NCI-H1930 (cell line): ENCODE results near the gene ANGEL1.

Experiments
- DNase-seq, 2 experiments: peaks; one replicate each; lab custom pipeline; 2025; lab: John Stamatoyannopoulos, UW

ANGEL1 gene, protein sequence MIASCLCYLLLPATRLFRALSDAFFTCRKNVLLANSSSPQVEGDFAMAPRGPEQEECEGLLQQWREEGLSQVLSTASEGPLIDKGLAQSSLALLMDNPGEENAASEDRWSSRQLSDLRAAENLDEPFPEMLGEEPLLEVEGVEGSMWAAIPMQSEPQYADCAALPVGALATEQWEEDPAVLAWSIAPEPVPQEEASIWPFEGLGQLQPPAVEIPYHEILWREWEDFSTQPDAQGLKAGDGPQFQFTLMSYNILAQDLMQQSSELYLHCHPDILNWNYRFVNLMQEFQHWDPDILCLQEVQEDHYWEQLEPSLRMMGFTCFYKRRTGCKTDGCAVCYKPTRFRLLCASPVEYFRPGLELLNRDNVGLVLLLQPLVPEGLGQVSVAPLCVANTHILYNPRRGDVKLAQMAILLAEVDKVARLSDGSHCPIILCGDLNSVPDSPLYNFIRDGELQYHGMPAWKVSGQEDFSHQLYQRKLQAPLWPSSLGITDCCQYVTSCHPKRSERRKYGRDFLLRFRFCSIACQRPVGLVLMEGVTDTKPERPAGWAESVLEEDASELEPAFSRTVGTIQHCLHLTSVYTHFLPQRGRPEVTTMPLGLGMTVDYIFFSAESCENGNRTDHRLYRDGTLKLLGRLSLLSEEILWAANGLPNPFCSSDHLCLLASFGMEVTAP

DNA sequence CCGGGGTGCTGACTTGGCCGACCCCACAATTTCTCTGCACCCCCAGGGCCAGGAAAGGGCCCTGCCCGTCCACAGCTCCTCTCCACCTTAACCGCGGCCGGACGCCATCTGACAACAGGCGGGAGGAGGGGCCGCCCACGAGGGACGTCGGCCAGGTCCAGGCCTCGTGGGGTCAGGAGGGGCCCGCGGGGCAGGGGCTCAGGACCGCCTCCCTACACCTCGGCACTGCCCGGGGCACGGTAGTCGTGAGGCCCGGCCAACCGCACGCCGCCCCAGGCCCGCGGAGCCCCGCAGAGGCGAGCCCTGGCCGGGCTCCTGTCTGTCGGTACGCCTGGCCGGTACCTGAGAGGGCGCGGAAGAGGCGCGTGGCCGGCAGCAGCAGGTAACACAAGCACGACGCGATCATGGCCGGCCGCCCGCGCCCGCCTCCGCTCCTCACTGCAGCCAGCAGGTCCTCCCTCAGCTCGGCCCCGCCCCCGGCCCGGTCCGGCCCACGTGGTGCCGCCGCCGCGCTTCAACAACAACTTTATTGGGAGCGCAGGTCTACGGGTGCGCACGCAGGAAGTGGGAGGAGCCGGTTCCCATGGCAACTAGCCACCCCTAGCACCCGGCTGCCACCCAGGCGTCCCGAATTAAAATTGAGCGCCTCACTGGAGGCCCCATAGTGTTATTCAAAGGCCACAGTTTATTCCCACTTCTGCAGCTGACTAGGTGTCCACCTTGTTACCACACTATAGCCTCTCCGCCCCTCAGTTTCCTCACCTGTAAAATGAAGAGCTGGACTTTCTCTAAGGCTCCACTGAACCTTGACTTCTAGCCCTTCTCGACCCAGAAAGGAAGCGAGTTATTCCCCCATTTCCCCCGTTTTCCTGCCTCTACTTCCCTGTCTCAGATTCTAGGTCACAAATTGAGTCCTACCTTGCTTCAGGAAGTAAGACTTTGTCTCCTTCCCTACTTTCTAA, at the start of gene ANGEL1:
Gene ANGEL1 (minus strand): TSS at position 461 of the 962 bp plus-strand sequence. CDS start 55 bp downstream, at position 406.
- peak; percentile 78 to 90 for DNase-seq

DNA sequence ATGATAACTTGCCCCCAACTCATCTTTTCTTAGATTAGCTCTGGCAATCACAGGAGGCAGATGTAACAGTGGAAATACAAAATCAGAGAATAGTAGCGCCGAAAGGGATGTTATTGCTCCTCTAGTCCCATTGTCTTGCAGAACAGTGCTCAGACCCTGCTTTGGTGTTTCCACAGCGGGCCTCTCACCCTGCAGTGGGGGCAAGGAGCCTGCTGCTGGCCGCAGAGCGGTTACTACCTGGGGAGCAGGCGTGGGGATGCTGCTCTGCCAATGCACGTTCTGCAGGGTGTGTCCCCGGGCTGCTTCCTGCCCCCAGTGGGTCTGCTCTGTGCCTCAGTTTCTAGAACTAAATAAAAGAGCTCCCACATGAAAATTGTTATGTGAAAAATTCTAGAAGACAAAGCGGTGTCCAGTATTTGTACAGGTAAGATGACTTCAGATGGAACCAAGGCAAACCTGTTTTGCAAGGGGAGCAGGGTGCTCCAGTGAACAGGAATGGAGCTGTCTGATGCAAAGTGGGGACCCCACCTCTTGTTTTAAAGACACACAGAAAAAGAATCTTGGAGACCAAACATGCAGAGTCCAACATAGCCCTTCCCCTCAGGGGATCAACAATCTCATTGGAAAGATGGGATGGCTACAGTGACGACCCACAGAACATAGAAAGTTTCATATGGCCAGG, 49.0 kb upstream of the ANGEL1 start:
- DNase-seq, result no peak

DNA sequence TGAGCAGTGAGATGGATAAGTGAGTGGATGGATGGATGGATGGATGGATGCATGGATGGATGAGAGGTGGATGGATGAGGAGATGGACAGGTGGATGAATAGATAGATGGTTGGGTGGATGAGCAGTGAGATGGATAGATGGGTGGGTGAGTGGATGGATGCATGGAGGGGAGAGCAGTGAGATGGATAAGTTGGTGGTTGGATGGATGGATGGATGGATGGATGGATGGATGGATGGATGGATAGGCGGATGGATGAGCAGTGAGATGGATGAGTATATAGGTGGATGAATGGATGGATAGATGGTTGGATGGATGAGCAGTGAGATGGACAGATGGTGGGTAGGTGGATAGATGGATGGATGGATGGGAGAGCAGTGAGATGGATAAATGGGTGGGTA, 44.1 kb upstream of the ANGEL1 start:
- no peak for DNase-seq

DNA sequence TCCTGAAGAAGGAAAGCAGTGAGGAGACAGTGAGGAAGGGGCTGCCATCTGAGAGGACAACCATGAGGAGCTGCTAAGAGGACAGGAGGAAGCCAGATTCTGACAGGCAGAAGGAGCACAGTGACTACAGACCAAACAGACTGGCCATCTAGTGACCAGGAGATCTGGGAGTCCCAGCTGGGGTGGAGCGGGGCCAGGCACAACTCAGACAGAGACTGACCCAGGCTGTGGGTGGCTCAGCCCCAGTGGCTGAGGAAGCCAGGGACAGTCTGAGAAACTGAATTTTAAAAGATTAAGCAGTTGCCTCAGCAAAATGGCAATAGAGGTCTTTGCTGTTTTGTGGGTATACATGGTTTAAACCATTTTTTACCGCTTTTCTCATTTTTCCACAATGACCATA, 42.4 kb upstream of the ANGEL1 start:
- DNase-seq, result no peak

DNA sequence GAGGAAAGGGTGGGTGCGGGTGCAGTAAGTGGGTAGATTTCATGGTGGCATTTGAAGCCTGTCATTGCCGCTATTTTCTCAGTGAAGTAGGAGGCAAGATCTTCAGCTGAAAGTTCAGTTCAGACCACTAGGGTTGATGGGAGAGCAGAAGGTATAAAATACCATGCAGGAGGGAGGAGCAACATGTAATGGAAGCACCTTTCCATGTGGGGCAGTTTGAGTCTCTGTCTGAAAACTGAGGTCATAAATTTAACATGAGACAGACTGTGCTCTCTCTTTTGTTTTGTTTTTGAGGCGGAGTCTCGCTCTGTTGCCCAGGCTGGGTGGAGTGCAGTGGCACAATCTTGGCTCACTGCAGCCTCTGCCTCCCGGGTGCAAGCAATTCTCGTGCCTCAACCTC, 36.2 kb upstream of the ANGEL1 start:
- DNase-seq, result no peak

DNA sequence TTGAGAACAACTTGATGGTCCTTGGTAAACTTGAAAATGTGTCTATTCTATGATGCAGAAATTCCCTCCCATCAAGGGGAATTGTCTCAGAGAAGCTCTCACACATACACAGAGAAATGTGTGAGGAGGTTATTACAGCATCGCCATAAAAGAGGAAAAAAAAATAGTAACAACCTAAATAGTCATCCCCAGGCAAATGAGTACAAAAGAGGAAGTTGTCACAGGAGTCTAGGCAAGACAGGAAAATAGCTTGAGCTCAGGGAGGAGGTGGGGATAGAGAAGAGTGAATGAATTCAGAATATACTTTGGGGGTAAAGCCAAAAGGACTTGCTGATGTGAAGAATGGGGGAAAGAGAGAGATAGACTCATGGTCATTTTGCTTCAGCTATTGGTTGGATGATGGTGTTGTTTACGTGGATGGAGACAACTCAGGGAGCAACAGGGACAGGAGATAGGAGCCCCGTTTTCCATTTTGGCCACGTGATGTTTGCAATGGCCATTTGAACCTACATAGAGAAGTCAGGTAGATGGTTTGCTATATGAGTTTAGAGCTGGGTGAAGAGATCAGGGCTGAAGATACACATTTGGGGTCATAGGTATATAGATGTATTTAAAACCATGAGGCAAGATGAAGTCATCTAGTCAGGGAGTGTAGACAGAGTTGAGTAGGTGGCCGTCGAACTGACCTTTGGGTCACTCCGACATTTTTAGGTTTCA, 33.8 kb upstream of the ANGEL1 start:
- DNase-seq, result no peak

DNA sequence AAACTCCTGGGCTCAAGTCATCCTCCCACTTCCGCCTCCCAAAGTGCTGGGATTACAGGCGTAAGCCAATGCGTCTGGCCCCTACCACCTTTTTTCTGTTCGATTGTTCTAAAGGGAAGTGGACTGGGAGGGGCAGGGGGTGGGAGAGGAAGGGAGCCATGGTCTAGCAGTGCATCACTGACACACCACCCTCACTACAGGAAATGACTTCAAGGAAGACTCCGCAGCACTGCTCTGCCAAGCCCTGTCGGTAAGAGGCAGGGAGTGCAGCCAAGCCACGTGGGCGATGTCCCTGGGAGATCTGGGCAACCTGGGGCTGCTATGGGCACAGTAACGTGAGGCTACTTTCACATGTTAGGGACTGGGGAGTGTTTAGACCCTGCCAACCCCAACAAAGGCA, 31.5 kb upstream of the ANGEL1 start:
- DNase-seq, result no peak

DNA sequence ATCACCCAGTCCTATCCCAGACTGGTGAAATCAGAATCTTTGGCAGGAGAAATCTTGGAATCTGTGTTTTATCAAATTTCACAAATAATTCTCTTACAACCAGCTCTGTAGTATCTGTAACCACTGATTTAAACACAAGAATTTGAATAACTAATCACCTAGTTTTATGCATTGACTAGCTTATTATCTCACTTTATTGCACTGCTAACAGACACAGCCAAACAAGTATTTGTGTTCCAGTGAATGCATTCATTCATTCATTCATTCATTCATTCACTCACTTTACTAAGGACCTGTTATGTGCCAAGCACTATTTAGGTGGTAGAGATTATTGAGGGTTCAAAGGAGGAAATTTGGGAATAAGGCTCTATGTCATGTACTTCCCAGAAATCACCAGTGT, 29.7 kb upstream of the ANGEL1 start:
- no peak for DNase-seq

DNA sequence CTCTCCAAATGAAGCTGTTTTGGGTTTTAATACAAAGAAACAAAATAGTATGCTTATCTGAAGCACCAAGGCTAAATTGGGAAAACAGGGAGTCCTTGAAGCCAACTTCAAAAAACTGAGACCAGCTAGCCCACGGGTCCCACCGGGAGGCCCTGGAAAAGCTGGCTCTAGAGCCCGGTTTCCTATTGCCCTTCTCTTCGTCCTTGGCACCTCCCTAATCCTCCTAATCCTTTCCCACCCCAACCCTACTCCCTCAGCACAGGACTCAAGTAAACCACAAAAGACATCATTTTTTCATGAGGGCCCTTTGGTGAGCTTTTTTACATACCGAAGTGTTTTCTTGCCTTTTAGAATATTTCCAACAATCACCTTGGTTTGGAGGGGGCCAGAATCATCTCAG, 24.8 kb upstream of the ANGEL1 start:
- no peak for DNase-seq

DNA sequence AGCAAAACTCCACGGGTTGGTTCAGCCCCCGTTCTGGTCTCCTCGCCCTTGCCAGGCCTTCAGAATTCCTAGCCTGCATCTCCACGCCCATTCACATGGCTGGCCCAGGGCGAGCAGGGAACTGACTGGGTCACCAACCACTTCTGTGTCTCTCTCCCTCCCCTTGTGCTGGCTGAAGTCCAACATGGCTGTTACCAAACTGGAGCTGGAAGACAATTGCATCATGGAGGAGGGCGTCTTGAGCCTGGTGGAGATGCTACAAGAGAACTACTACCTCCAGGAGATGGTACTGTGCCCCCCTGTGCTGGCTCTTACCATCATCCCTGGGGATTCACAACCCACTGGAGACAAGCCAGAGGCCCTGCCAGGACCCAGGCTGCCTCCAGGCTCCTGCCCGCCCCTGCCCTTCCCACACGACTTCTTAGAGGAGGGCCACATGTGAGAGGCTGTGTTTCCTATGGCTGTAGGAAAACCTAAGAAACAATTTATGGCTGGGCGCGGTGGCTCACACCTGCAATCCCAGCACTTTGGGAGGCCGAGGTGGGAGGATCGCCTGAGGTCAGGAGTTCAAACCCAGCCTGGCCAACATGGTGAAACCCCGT, 23.4 kb upstream of the ANGEL1 start:
- DNase-seq, result no peak

DNA sequence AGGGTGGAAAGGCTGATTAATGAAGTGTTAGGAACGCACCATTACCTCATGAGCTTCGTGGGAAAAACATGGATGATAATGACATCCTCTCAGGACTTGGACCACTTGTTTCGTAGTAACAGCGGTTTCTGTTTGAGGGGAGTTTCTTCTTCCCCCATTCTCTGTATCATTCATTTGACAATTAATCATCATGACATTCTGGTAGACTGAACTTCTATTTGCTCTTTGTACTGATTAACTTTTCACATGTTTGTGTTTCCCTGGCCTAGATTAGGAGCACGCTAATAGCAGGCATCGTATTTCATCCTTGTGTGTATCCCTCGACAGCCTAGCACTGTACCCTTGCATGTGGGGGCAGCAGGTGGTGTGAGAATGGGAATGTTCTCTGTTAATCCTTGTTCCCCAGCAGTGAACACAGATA, 21.6 kb upstream of the ANGEL1 start:
- DNase-seq, result no peak

DNA sequence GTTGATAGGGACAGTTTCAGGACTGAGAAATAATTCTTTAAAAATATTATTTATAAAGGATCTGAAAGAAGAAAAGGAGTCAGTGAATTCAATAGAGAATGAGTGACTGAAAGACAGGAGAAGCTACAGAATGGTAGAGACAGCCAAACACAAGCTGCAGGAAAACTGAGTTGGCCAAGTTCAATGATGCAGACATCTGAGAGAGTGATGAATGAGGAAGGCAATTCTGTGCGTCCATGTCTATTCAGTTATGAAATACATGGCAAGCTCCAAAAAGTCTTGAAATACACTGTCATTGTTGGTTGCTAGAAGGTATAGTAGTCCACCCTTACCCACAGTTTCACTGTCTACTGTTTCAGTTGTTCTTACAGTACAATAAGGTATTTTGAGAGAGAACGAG, 20.3 kb upstream of the ANGEL1 start:
- no peak for DNase-seq

DNA sequence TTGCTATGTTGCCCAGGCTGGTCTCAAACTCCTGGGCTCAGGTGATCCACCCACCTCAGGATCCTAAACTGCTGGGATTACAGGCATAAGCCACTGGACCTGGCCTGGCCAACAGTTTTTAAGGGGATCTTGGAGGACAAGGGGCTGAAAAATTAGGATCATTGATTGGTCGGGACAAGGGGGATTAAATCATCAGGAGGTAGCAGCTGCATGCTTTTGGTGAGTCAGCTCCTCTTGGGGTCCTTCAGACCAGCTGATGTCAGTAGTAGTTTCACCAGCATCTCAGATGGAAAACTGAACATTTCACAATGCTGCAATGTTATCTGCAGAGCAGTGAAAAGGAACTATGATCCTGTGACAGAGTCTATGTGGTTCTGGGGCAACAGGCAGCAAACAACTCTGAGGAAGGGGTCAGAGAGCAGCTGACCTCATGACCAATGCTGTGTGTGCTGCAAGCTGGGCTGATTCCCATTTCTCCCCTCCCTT, 19.9 kb upstream of the ANGEL1 start:
- no peak for DNase-seq

DNA sequence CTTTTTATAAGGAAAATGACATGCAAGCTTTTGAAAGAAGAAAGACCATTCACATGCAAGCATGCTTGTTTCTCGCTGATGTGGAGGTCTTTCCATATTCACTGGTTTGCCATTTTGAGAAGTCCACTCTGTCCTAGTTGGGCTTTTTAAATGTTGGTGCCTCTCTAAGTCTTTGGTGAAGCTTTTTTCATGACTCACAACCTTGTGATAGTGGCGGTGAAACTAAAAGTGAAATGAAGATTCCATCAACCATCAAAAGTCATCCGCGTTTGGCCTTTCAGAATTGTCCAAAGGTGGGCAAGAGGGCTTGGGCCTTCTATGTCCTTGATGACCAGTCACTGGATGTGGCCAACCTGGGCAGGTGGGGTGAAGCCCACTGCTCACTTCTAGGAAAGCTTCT, 17.9 kb upstream of the ANGEL1 start:
- no peak for DNase-seq

DNA sequence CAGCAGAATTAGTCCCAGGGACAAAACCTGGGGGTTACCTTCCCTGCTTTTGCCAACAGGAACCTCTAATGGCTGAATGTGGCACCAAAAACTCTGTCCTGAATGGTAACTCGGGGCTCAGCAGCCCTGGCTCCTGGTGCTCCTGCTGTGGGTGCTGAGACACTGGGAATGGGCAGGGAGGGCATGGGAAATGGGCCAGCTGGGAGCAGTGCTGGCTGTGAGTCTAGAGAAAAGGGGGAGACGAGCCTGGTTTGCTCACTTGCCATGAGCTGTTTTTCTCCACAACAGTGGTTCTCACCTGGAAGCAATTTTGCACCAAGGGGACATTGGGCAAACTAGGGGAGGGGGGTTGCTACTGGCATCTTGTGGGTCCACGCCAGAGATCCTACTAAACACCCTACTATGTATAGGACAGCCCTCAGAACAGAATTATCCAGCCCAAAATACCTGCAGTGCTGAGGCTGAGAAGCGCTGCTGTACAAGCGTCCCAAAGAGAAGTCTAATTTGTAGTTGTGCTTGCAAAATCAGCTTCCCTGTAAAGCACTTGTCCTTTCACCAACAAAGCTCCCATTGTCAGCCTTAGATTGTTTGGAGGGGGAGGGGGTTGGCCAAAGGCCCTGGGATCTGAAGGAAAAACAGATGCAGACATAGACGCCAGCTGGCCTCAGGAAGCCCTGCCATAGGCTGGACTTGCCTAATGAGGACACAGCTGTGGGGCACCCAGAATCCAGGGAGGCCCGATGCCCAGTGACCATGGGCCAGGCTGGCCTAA, 17.2 kb upstream of the ANGEL1 start:
- DNase-seq, result no peak

DNA sequence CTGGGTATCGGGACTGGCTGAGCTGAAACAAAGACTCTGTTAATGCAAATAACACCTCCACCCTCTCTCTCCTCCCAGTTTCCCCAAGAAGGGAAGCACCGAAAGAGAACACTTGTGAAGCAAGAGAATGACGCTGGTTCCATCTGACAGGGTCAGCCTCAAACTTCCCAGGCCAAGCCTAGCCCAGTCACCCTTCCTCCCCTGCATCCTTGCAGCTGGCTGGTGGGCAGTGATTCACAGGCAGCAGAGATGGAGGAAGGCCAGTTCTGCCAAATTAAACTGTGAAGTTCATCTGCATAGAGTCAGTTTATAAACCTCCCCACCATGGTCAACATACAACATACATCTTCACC, 16.3 kb upstream of the ANGEL1 start:
- DNase-seq, result no peak

DNA sequence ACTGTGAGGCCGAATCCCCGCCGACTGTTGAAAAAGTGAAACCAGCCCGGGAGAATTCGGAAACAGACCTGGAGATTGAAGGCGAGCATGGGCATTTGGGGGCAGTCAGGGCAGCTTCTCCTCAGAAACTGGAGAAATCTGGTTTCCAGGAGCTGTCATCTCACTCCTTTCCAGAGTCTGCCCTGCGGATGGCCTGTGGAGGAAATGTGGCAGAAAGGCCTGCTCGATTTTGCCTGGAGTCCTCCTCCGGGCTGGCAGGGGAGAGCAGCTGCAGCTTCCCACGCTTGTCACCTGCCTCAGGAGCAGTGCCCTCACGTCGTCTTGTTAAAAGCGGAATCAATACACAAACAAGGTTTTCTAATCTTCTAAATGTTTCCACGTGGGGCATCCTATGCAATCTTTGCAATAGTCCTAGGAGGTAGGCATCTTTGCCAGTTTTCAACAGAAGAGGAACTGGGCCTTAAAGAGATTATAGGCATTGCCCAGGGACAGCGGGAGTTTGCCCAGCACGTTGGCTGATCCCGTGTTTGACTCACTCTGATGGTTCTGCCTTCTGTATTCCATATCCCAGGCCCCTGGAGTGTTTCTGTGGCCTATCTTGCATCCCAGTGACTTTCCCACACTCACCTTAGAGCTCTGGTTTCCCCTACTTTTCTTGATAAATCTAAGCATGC, 15.8 kb upstream of the ANGEL1 start:
- DNase-seq, result no peak

DNA sequence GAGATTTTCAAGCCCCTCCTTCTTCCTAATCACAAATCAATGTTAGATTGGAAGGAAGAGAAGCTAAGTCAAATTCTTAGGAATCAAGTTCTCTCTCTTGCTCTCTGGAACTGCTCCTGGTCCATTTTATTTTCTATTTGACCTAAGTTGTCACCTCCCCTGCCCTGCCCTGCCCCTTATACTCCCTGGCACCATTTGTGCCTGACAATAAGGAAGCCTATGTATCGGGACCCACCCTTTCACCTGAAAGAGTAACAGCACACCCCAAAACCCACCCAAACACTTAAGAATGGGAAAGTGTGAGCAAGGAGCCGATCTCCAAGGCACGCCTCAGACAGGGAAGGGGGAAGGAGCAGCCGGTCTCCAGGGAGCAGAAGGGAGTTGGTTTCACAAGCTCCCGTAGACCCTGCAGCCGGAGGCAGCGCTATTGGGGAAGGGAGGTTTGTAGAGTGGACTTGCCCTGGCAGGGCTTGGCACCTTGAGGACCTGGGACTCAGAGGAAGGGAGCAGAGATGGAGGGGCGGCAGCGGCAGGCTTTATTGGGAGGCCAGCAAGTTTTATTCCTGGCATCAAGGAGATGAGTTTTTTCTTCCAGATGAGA, 15.1 kb upstream of the ANGEL1 start:
- no peak for DNase-seq

DNA sequence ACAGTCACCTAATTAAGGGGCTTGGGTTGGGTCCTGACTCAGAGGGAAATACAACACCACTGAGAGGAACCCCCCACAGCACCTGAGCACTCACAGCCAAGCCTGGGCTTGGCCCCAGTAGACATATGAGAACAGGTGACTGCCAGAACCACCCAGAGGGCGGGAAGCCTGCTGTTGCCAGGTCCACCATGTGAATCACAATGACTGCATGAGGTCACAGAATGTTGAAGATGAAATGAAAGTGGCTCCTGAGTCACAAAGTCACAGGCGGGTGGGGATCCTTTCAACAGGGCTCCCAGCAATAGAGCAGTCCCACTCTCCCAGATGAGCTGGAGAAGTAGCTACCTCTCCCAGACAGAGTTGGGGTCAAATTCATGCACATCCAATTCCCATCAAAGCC, 13.4 kb upstream of the ANGEL1 start, which contains the start of gene LRRC74A:
Gene LRRC74A (plus strand): TSS at position 287 of the 400 bp plus-strand sequence. CDS start 290 bp downstream, outside the sequence.
- no peak for DNase-seq
